HG03520 (cell line): ENCODE data around the gene ALK.

ENCODE experiments used
- ATAC-seq: cut with Tn5 transposase; IDR thresholded peaks from one replicate; pipeline ENCODE4 v1.9.1; 2021; ENCODE audit warnings: mild to moderate bottlenecking, moderate library complexity; ENCODE audit not compliant: unreplicated experiment

ALK gene

DNA sequence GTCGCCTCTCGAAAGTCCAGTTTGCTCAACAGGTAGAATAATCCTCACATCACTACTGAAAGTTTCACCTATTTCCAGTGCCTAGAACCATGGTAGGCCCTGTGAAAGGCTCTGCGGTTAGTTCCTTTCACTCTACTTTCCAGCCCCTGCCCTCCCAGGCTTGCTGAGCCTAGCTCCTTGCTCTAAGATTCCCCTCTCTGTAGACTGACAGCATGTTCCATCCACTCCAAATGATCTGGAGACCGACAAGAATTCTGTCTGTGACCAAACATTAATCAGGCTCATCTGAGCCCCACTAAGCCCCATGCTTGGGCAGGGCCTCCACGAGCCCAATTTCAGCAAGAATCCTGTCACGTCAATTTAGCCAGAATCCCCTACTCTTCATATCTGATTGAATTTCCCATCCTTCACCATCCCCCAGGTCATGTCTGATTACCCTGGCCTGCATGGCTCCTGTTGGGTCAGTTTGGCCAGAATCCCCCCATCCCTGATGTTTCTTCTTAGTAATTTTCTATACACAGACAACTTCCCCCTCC lies 307.0 kb downstream of the ALK start:
- no peak for ATAC-seq

DNA sequence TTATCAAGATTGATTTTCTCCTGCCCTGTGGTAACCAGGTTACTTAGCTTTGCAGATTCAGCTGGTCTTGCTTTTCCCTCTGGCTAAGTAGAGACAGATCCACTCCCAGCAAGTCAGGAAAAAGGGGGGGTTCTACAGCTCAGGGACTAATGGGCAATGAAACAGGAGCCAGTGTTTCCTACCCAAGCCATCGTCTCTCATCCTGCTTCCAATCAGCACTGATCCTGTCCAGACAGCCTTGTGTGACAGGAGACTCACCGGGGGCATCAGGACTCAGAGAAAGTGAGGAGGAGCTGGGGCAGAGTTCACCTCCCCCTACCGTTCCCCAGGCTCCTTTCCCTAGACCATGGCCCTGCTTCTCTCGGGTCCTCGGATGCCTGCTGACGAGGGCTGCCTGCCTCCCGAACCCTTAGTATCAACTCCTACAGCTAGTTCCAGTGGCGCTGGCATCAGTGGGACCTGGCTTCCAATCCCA lies 307.6 kb downstream of the ALK start:
- ATAC-seq = no peak

DNA sequence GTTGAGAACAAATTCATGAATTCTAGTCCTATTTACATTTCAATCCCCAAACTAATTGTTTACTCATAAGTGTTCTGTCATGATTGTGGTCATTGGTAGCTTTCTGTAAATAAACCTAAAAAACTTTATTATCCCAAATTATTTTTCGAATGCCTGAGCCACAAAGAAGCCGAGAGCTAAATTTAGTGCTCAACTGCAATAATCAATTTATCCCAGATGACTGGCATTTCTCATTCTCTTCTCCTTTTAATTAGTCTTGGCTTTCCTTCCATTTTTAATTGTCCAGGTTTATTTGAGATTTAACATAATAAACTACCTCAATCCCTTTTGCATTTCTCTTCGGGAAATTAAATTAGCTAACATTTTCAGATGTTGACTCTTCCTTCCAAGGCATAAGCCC lies 308.3 kb downstream of the ALK start:
- ATAC-seq = no peak

DNA sequence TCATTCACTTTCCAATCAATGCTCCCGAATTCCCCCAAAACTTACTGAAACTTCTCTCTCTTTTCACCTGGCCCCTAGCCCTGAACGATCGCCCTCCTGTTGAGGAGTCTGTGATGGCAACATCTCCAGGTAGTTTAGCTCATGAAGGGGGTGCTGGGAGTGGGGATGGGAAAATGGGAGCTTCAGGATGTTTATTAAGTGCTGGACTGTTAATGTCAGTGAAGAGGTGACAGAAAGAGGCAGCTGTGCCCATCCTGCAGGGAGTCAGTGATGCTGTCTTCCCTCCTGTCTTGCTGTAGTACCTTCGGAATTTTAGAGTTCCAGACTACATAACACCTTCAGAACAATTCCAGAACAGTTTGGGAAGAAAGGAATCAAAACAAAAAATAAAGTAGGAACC lies 308.8 kb downstream of the ALK start:
- no peak for ATAC-seq

DNA sequence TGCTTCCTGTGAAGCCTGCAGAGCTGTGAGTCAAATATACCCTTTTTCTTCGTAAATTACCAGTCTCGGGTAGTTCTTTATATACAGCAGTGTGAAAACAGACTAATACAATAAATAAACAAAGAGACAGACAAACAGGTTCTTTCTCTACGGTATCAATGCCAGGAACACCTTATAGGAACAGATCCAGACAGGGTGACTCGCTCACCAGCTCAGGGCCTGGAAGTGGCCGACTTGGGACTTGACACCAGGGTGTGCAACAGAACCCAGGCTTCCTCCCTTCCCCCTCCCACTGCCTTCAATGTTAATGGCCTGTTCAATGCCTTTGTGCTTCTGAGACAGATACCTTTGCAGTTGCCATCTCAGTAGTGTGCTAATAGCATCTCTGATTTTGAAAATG lies 309.5 kb downstream of the ALK start:
- no peak for ATAC-seq

DNA sequence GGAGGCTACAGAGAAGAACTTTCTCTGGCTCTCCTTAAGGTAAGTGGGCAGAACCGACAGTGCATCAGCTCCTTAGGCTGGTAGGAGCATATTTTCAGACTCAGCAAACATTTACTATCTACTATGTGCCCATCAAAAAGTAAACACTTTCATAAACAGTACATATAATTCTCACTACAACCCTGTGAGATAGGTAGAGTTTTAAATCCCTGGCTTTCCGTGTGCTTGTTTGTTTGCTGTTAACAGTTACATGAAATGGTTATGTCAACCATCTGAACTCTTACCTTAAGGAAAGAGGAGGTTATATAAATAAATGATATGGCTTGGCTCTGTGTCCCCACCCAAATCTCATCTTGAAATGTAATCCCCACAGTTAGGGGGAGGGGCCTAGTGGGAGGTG lies 310.1 kb downstream of the ALK start:
- no peak for ATAC-seq

DNA sequence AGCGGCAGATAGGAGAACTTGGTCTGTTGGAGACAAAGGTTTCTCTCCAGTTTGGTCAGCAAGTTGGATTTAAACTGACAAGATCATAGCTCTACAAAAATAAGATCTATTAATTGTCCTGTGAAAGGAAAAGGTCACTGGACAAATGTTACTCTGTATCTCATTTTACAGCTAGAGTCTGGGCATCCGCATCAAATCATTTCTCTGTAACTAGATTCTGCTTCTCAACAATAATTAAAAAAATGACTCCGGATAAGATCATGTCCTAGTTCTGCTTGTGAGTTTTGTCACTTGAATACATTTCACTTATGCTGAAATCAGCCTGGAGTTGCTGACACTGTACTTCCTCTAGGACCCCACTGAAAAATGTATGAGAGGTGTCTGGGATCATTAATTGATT lies 310.8 kb downstream of the ALK start:
- no peak for ATAC-seq

DNA sequence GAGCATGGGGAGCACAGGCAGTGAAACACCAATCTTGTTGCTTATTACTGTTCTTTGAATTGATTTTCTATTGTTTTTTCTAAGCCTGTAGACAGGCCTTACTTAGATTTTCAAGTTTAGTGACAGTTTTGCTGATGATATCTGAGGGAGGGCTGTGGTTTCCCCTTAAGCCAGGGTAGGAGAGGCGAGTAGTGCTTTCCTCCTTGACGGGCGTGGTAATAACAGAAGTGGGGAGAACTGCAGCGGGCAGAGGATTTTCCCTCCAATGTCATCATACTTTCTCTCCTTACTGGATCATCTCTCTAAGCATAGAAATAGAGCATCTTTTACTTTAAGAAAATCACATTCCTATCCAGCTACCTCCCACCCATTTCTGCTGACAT lies 314.4 kb downstream of the ALK start:
- ATAC-seq = no peak

DNA sequence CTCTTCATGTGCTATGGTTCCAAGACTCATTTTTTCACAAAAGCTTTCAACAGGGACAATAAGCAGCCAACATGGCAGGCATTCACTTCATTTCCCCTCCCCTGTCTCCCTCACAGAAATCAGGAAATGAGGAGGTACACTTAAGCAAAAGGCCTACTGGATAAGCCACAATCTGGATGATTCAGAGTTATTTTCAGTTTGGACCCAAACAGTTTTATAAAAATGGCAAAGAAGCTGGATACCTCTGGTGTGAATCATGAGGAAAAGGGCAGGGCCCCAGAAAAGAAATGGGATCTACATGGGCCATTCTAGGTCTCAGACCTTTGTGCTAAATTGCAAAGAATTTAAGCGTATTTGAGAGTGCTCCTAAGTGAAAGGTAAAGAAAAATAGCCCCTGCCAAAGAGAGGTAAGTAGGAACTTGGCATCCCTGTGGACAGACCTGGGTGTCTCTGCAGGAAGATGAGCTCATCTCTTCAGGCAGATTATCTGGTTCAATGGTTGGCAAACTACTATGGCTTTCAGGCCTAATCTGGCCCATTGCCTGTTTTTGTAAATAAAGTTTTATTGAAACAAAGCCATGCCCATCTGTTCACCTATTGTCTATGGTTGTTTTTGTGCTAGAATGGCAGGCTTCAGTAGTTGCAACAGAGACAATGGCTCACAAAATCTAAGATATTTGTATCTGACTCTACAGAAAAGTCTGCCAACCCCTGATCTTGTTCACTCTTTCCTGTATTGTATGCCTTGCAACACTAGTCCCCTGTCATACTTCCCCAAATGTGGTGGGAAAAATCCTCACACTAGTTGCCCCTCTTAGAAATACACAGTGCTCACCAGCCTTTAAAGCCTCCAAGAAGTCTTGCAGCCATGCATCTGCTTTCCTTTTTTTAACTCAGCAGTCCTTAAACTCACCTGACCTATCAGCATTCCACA lies 315.0 kb downstream of the ALK start:
- ATAC-seq = no peak

DNA sequence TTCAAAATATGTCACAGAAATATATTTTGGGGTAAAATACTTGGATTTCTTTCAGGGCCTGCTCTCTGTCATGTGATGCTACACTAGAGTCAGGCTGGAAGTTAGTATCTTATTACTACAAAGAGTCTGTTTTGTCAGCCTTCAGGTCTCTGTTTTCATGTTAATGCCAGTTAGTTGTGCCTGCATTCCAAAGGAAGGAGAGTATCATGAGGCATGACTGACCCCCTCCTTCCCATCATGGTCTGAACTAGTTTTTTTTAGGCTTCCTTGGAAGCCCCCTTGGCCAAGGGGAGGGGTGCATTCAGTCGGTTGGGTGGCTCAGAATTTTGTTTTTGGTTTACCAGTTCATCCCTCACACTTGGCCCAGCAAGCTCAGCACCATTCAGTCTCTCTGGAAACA lies 318.0 kb downstream of the ALK start:
- ATAC-seq = no peak

DNA sequence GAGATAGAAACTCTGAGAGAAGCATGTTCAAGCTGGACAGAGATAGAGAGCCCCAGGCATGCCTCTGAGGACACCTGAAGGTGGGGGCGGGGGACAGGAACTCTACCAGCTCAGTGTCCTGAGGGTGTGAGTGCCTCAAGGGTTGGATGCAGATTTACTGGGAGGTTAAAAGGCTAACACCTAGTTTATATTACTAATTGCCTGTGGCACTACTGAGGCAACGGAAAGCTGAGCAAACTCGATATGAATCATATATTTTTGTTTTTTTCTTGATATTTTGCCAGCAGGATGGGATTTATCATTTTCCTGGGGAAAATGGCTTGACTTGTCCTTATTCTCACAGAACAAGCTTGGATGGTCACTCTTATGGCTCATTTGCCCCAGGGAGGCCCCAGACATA lies 319.5 kb downstream of the ALK start:
- no peak for ATAC-seq

DNA sequence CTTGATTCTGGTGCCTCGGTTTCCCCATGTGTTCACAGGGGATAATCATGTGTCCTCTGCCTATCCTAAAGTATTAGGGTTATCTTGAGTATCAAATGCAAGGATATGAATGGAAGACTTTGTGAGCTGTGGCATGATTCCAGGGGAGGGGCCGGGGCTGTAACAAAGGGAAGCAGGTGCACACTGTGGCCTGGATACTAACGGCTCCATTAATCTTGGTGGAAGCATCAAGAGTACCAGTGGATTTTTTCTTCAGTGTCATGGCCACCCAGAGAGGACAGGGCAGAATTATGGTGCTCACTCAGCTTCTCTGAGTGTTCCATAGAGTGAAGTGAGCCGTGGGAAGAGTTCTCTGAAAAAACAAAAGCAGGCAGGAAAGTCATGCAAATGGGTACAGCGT lies 320.1 kb downstream of the ALK start:
- no peak for ATAC-seq

DNA sequence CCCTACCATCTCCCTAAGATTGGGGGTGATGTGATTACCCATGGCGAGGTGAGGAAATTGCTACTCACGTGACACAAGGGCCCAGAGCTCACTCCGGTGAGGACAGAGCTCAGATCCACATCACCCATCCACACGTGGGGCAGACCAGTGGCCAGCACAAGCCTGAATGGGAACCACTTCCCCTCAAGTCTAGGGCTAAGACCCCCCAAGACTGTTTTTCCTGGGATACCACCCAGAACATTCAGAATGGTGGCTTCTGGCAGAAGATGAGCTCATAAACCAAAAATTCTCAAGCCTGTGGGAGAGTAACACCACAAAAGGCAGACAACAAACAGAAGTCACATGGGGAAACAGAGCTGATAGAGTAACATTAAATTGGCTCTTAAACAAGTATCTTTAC lies 321.4 kb downstream of the ALK start:
- no peak for ATAC-seq

DNA sequence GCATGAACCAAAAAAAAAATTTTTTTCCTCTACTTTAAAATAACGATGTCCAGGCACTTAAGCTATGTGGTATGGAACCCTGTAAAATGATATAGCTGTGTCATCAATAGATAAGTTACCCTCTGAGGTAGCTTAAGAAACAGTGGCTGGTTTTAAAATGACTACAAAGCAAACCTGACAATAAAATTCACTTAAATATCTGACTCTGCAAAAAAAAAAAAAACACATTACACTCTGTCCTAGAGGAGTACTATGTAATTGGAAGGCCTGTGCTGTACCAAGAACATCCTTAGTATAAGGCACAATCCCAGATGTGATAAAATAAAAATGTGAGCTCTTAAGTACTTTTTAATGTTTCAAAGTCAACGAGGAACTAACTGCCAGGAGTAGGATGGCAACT lies 322.4 kb downstream of the ALK start:
- no peak for ATAC-seq

DNA sequence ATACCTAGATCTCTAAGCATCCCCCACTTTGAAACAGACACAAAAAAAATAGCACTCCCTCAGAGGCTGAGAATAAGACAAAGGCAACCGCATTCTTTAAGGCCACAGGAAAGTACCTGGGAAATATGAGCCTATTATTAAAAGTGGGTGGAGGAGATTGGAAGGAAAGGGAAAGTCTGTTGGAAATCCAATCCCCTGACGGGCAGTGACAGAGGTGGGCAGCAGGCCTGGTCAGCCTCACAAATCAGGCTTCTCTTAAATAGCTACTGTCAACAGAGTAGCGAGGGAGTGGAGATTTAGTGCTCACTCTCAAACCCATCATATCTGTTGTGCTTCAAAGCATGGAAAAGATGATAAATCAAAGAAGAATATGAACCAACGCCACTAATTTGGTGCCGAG lies 324.4 kb downstream of the ALK start:
- ATAC-seq = no peak

DNA sequence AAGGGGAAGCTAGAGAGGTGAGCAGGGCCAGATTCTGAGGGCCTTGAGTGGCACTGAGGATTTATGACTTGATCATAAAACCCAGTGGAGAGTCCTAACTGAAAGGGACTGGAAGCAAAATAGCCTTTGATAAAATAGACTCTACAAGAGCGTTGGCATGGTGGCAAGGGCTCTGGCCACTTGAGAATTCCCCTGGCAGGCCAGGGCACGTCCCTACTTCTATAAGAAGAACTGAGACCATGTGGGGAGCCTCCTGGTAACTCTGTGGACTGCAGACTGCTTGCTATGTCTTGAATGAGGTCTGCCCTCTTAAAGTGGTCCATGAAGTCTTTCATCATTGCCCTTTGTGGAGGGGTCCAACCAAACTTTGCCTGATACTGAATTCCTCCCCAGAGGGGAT lies 324.8 kb downstream of the ALK start:
- no peak for ATAC-seq

DNA sequence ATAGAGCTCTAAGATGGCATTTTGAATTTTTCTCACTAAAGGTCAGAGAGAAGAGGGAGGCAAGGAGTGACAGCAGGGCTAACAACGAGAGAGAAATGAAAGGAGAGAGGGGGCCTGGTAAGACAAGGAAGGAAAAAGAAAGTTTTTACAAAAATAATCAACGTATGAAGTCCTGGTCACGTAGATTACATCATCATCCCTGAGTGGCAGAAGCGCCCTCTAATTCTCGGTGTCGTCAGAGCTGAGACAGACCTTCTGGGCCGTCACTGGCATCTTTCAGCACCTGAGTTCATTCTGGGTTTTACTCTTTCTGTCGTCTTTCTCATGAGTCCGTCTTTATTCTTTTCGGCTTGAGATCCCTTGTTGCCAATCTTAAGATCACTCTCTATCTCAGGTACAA lies 329.8 kb downstream of the ALK start:
- no peak for ATAC-seq

DNA sequence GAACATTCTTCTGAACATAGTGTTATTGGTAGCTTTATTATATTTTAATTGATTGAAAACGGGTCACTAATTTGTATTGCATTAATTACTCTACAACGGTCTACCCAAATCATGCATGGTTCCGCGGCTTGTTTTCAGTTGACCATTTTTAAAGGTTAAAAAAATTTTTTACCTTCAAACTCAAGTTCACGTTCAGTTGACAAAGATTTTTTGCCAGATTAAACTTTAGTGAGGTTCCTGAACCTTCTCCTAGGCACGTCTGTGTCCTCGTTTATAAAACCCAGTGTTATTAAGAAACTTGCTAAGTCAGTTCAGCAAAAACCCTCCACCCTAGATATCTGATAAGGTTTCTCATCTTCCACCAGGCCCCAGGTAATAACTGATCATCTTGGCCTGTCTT lies 331.2 kb downstream of the ALK start:
- no peak for ATAC-seq

DNA sequence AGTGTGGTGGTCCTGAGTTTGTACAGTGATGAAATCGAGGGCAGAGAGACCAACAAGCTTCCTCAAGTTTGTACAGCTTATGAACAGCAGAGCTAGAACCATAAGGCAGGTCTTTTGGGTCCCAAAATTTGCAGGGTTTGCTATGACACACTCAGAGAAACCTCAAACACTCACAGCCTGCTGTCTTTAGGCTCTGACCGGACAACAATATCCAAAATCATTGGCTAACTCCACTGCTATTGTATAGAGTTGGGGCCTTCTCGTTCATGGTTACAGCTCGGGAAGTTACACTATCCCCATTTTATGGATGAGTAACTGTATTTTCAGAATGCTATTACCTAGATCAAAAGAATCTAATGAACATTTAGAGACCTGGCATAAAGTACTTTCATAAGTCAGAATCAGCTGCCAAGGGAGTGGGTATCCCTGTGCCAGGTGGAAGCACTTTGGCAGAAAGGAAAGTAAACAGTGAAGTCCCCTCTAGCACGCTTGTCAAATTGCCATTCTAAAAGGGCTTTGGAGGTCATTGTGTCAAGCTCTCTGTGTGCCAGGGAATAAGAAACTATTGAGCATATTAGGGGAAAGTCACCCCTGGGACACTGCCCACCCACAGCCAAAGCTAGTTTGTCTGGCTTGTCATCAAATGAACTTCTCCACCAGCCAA lies 331.8 kb downstream of the ALK start:
- no peak for ATAC-seq

DNA sequence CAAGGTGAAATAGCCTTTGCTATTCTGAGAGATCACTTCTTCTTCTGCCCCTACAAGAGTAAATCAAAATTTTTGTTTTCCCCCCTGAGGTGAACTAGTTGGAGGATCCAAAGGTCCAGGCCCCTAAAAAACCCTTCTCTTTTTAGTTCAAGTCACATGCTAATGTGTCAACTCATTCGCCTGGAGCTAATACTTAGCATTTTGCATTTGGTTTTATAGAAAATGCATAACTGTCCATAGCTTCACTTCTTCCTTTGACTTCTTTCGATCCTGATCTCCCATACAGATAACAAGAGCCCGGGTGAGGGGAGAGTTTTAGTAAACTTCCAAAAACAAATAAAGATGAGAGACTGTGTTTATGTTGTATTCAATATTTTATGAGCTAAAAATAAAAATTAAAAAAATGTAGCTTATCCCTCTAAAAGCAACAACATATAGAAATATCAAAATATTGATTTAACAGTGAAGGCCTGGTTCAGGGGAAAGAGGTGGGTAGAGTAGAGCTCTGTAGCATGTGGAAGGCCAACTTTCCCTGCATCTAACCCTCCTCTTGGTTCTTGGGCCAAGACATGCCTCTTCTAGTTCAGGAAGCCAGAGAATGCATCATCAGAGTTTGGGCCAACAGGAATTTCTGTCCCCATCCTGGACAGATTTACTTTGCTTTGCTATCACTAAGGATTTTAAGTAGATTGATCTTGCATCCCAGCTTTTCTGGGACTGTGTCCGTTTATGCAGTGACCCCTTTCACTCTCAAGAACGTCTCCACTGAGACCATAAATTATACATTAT lies 333.8 kb downstream of the ALK start:
- no peak for ATAC-seq

DNA sequence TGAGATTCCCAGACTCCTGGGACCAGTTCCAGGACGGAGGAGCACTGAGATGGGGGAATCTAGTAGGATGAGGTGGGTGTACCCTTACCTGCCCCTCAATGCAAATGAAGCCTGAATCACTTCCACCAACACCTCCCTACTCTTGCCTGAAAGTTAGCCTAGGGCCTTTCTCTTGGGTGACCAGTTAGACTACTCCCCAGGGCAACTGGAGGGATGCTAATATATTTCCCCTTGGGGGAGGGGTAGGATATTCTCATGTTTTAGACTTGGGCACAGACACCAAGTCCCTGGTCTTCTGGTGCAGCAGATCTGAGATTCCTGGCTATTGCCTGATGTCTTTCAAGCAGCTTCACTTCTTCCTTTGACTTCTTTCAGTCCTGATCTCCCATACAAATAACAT lies 334.5 kb downstream of the ALK start:
- no peak for ATAC-seq
